BJ (cell line): Measurements from ENCODE around the gene LRRC14B. TPM values are rescaled to one million over a fixed set of nuclear protein-coding genes. Genes with fewer than 3 reads are reported as not detected.
"Not testable (repeated sequence)": the region's sequence is repeated elsewhere in the genome, so short reads cannot be mapped to it uniquely, and the experiment has no call there.

Experiments used
- CTCF ChIA-PET: fragments of 350-600 bp; formaldehyde crosslinking; extraction: SDS; loops from one replicate; lab custom pipeline; 2021; ENCODE audit warnings: antibody characterized with exemption, inconsistent platforms; lab: Yijun Ruan, JAX
- POLR2A ChIA-PET: fragments of 300-600 bp; sonication (Branson Sonifier 250); formaldehyde crosslinking; extraction: SDS; loops from one replicate; lab custom pipeline; 2021; ENCODE audit warnings: antibody characterized with exemption; lab: Charles Lee
- DNase-seq: peaks from one replicate; pipeline ENCODE4 v3.0.0-alpha.2; 2011; ENCODE audit warnings: low read depth
- H3K27me3 ChIP-seq: 2 replicates; pipeline ENCODE4 v1.6.0; 2011; ENCODE audit warnings: low read length; ENCODE audit not compliant: control insufficient read depth, insufficient read depth
- H3K36me3 ChIP-seq: 2 replicates; pipeline ENCODE4 v1.5.1; 2011; ENCODE audit warnings: low read length; ENCODE audit not compliant: control insufficient read depth, insufficient read depth
- H3K4me3 ChIP-seq: 2 replicates; pipeline ENCODE4 v1.5.1; 2011; ENCODE audit warnings: low read depth, mild to moderate bottlenecking, control low read depth, low read length
- polyA plus RNA-seq: library from polyadenylated mRNA; depleted of rRNA; stranded (reverse); fragments of >200 nt; gene quantifications from 2 replicates; pipeline ENCODE4 v1.2.3, GENCODE V29; 2011
- TF ChIP-seq, protein P1 (sequence below): IDR thresholded peaks from 2 replicates; pipeline ENCODE4 v1.5.1; 2011; ENCODE audit warnings: low read depth, mild to moderate bottlenecking, control low read depth, inconsistent platforms, low read length, moderate library complexity; ENCODE audit not compliant: insufficient read depth

Gene LRRC14B
- polyA plus RNA-seq, 1 experiment, result not detected

- H3K4me3 ChIP-seq, result no peak overlapping the region
- DNase-seq, result no peak
- TF ChIP-seq, protein P1, sequence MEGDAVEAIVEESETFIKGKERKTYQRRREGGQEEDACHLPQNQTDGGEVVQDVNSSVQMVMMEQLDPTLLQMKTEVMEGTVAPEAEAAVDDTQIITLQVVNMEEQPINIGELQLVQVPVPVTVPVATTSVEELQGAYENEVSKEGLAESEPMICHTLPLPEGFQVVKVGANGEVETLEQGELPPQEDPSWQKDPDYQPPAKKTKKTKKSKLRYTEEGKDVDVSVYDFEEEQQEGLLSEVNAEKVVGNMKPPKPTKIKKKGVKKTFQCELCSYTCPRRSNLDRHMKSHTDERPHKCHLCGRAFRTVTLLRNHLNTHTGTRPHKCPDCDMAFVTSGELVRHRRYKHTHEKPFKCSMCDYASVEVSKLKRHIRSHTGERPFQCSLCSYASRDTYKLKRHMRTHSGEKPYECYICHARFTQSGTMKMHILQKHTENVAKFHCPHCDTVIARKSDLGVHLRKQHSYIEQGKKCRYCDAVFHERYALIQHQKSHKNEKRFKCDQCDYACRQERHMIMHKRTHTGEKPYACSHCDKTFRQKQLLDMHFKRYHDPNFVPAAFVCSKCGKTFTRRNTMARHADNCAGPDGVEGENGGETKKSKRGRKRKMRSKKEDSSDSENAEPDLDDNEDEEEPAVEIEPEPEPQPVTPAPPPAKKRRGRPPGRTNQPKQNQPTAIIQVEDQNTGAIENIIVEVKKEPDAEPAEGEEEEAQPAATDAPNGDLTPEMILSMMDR, result no peak
- H3K36me3 ChIP-seq, result peaks cover 25% of the 10 kb centered on the region
- POLR2A ChIA-PET, result no interaction called here
- CTCF ChIA-PET, result interaction anchor here (0.6 kb wide), 1 partner anchor 65 kb away, joined by 3 read pairs; no protein-coding TSS in a partner anchor
- no peaks in the 10 kb centered on the region for H3K27me3 ChIP-seq
These were observed 34.0 kb downstream of the LRRC14B start for GRCh38 chr5:225334-225733.

DNA sequence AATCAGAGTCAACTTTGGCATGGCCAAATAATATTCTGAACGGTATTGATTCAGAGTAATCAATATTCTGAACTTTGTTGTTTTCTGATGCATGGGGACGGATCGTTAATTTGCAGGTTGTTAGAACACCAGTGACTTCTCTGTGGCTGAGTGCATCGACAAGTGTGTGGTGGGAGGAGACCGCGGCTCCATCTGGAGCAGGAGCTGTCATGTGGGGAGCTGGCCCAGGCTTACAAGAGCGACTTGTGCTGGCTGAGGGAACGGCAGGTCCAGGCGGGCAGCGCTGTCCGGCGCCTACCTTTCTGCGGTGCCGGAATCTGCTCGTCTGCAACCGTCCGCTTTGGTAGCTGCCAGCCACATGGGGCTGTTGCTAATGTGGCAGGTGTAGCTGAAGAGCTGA lies 36.1 kb downstream of the LRRC14B start:
- H3K4me3 ChIP-seq, H3K27me3 ChIP-seq, POLR2A ChIA-PET, DNase-seq: not testable (repeated sequence)
- CTCF ChIA-PET, result interaction anchor here (1.1 kb wide), 1 partner anchor 9 kb away, joined by 3 read pairs; the partner anchor contains the start of genes CCDC127 and SDHA
- H3K36me3 ChIP-seq, result peaks cover 34% of the 10 kb centered on the region

DNA sequence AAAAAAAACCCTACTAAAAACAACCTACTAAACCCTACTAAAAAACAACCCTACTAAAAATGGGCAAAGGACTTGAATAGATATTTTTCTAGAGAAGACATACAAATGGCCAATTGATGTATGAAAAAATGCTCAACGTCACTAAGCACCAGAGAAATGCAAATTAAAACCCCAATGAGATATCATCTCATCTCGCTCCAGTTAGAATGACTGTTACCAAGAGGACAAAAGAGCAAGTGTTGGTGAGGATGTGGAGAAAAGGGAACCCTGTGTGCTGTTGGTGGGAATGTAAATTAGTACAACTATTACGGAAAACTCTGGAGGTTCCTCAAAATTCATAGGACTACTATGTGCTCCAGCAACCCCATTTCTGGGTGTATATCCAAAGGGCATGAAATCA lies 37.6 kb downstream of the LRRC14B start:
- no peak overlapping the region for H3K4me3 ChIP-seq
- DNase-seq, result no peak
- peaks cover 38% of the 10 kb centered on the region for H3K36me3 ChIP-seq
- TF ChIP-seq, protein P1, result no peak
- CTCF ChIA-PET, result no interaction called here
- no peaks in the 10 kb centered on the region for H3K27me3 ChIP-seq
- POLR2A ChIA-PET, result no interaction called here

GRCh38 chr5:230711-231110 lies 39.4 kb downstream of the LRRC14B start:
- ChIA-PET POLR2A (no interaction called here), CTCF (no interaction called here)
- Histone ChIP-seq H3K27me3 (no peaks in the 10 kb centered on the region), H3K4me3 (no peak overlapping the region), H3K36me3 (peaks cover 37% of the 10 kb centered on the region)
- DNase-seq, result no peak
- TF ChIP-seq, protein P1, result no peak

- CTCF ChIA-PET, result no interaction called here
- Histone ChIP-seq H3K36me3 (peaks cover 30% of the 10 kb centered on the region), H3K27me3 (no peaks in the 10 kb centered on the region), H3K4me3 (no peak overlapping the region)
- POLR2A ChIA-PET, result no interaction called here
- TF ChIP-seq, protein P1, result no peak
- DNase-seq, result no peak
These were observed 40.4 kb downstream of the LRRC14B start for GRCh38 chr5:231661-232060.

- DNase-seq, H3K4me3 ChIP-seq, POLR2A ChIA-PET, H3K27me3 ChIP-seq: not testable (repeated sequence)
- H3K36me3 ChIP-seq, result peaks cover 22% of the 10 kb centered on the region
- CTCF ChIA-PET, result interaction anchor here (1.6 kb wide), 1 partner anchor 12 kb away, joined by 3 read pairs; no protein-coding TSS in a partner anchor
These were observed 42.1 kb downstream of the LRRC14B start for GRCh38 chr5:233426-233825.
